ENCODE data around the gene TNS1. TPM values are rescaled to one million over a fixed set of nuclear protein-coding genes. Genes with fewer than 3 reads are reported as not detected.

Gene TNS1
- total RNA-seq, 2 experiments from 2014 or later = 11.0 to 13.5 TPM

- no peak for DNase-seq
- CTCF ChIA-PET = no interaction called here
Measured at GRCh38 chr2:217934321-217935131, 68.3 kb downstream of the TNS1 start.

GRCh38 chr2:217933617-217933993, 69.2 kb downstream of the TNS1 start:
- Mint-ChIP-seq H3K4me1 (peaks cover 38% of the 10 kb centered on the region), H3K4me3 (no peak overlapping the region), H3K27me3 (peaks cover 15% of the 10 kb centered on the region), H3K27ac (no peak overlapping the region), H3K9me3 (no peaks in the 10 kb centered on the region), H3K36me3 (ENCODE audit: low read depth) (no peaks in the 10 kb centered on the region)
- CTCF ChIA-PET = no interaction called here
- no peak for DNase-seq
- POLR2A ChIA-PET = no interaction called here

More at GRCh38 chr2:217934321-217935131, 68.3 kb downstream of the TNS1 start:
- H3K4me1 Mint-ChIP-seq = peaks cover 34% of the 10 kb centered on the region
- no peaks in the 10 kb centered on the region for H3K9me3 Mint-ChIP-seq
- no peak overlapping the region for H3K4me3 Mint-ChIP-seq
- POLR2A ChIA-PET = no interaction called here
- peaks cover 15% of the 10 kb centered on the region for H3K27me3 Mint-ChIP-seq
- peak overlapping the region; percentile 4 for H3K27ac Mint-ChIP-seq
- no peaks in the 10 kb centered on the region for H3K36me3 Mint-ChIP-seq (ENCODE audit: low read depth)

GRCh38 chr2:217932803-217933616, 69.8 kb downstream of the TNS1 start:
- Mint-ChIP-seq H3K36me3 (ENCODE audit: low read depth) (no peaks in the 10 kb centered on the region), H3K27ac (no peak overlapping the region), H3K4me3 (no peak overlapping the region), H3K4me1 (peaks cover 39% of the 10 kb centered on the region), H3K27me3 (peaks cover 15% of the 10 kb centered on the region), H3K9me3 (no peaks in the 10 kb centered on the region)
- ChIA-PET POLR2A (no interaction called here), CTCF (interaction anchor here (0.7 to 0.9 kb wide), 2 partner anchors 18 to 95 kb away, joined by 3 read pairs; no protein-coding TSS in a partner anchor)
- DNase-seq = no peak

- CTCF ChIA-PET = interaction anchor here (0.7 to 0.9 kb wide), 2 partner anchors 17 to 94 kb away, joined by 3 read pairs; no protein-coding TSS in a partner anchor
- peaks cover 15% of the 10 kb centered on the region for H3K27me3 Mint-ChIP-seq
- DNase-seq = no peak
- H3K36me3 Mint-ChIP-seq (ENCODE audit: low read depth) = no peaks in the 10 kb centered on the region
- peaks cover 39% of the 10 kb centered on the region for H3K4me1 Mint-ChIP-seq
- H3K4me3 Mint-ChIP-seq = no peak overlapping the region
- H3K9me3 Mint-ChIP-seq = no peaks in the 10 kb centered on the region
- no peak overlapping the region for H3K27ac Mint-ChIP-seq
- POLR2A ChIA-PET = no interaction called here
Measured at GRCh38 chr2:217931846-217932560, 70.8 kb downstream of the TNS1 start.

- H3K4me1 Mint-ChIP-seq = peaks cover 39% of the 10 kb centered on the region
- ChIA-PET POLR2A (no interaction called here), CTCF (no interaction called here)
- no peaks in the 10 kb centered on the region for H3K36me3 Mint-ChIP-seq (ENCODE audit: low read depth)
- H3K4me3 Mint-ChIP-seq = no peak overlapping the region
- H3K27me3 Mint-ChIP-seq = peaks cover 15% of the 10 kb centered on the region
- peak; percentile 22 for DNase-seq
- peak overlapping the region; percentile 36 for H3K27ac Mint-ChIP-seq
- H3K9me3 Mint-ChIP-seq = no peaks in the 10 kb centered on the region
Measured at GRCh38 chr2:217930761-217931563, 71.8 kb downstream of the TNS1 start.

GRCh38 chr2:217929757-217930707, 72.8 kb downstream of the TNS1 start:
- Mint-ChIP-seq H3K36me3 (ENCODE audit: low read depth) (no peaks in the 10 kb centered on the region), H3K27me3 (peaks cover 14% of the 10 kb centered on the region), H3K9me3 (no peaks in the 10 kb centered on the region), H3K27ac (peak overlapping the region; percentile 36), H3K4me3 (no peak overlapping the region), H3K4me1 (peaks cover 36% of the 10 kb centered on the region)
- CTCF ChIA-PET = no interaction called here
- no peak for DNase-seq
- POLR2A ChIA-PET = no interaction called here

- POLR2A ChIA-PET = no interaction called here
- CTCF ChIA-PET = interaction anchor here (0.5 kb wide), 1 partner anchor 15 kb away, joined by 3 read pairs; no protein-coding TSS in a partner anchor
Measured at GRCh38 chr2:217929272-217929671, 73.5 kb downstream of the TNS1 start.

GRCh38 chr2:217928324-217929181, 74.2 kb downstream of the TNS1 start:
- no peaks in the 10 kb centered on the region for H3K9me3 Mint-ChIP-seq
- H3K36me3 Mint-ChIP-seq (ENCODE audit: low read depth) = no peaks in the 10 kb centered on the region
- peaks cover 14% of the 10 kb centered on the region for H3K27me3 Mint-ChIP-seq
- CTCF ChIA-PET = interaction anchor here (0.5 kb wide), 1 partner anchor 14 kb away, joined by 3 read pairs; no protein-coding TSS in a partner anchor
- H3K27ac Mint-ChIP-seq = no peak overlapping the region
- peaks cover 29% of the 10 kb centered on the region for H3K4me1 Mint-ChIP-seq
- DNase-seq = no peak
- no peak overlapping the region for H3K4me3 Mint-ChIP-seq
- POLR2A ChIA-PET = no interaction called here

More at GRCh38 chr2:217929272-217929671, 73.5 kb downstream of the TNS1 start:
- Mint-ChIP-seq H3K4me3 (no peak overlapping the region), H3K27ac (no peak overlapping the region), H3K27me3 (peaks cover 14% of the 10 kb centered on the region), H3K4me1 (peaks cover 29% of the 10 kb centered on the region), H3K36me3 (ENCODE audit: low read depth) (no peaks in the 10 kb centered on the region), H3K9me3 (no peaks in the 10 kb centered on the region)
- DNase-seq = no peak

- H3K4me1 Mint-ChIP-seq = peaks cover 29% of the 10 kb centered on the region
- ChIA-PET POLR2A (no interaction called here), CTCF (no interaction called here)
- no peaks in the 10 kb centered on the region for H3K36me3 Mint-ChIP-seq (ENCODE audit: low read depth)
- no peak for DNase-seq
- H3K27ac Mint-ChIP-seq = no peak overlapping the region
- peaks cover 14% of the 10 kb centered on the region for H3K27me3 Mint-ChIP-seq
- no peak overlapping the region for H3K4me3 Mint-ChIP-seq
- no peaks in the 10 kb centered on the region for H3K9me3 Mint-ChIP-seq
Measured at GRCh38 chr2:217927601-217928323, 75.0 kb downstream of the TNS1 start.

- POLR2A ChIA-PET = no interaction called here
- Mint-ChIP-seq H3K4me3 (no peak overlapping the region), H3K27ac (no peak overlapping the region), H3K27me3 (peaks cover 10% of the 10 kb centered on the region), H3K4me1 (peaks cover 27% of the 10 kb centered on the region), H3K36me3 (ENCODE audit: low read depth) (no peaks in the 10 kb centered on the region), H3K9me3 (no peaks in the 10 kb centered on the region)
- CTCF ChIA-PET = no interaction called here
- DNase-seq = no peak
Measured at GRCh38 chr2:217926801-217927200, 76.0 kb downstream of the TNS1 start.
